CD14-positive monocyte (primary cell): Measurements from ENCODE around the gene C1RL. TPM values are rescaled to one million over a fixed set of nuclear protein-coding genes. Genes with fewer than 3 reads are reported as not detected.

Experiments
- DNase-seq, 3 donors: peaks; one replicate each; pipeline ENCODE4 v3.0.0-alpha.2; 2011 to 2022
- H2AFZ ChIP-seq: 2 replicates; pipeline ENCODE4 v1.6.0; 2012; ENCODE audit warnings: mild to moderate bottlenecking, low read depth, low read length, inconsistent platforms; ENCODE audit not compliant: insufficient read depth, poor library complexity, severe bottlenecking
- H3K27ac ChIP-seq, 2 donors: 1 replicate in 1 of 2; 2 replicates in 1 of 2; pipeline ENCODE4 v1.5.1; 2012 to 2013; ENCODE audit warnings: low read length in 2 of 2, control low read depth in 1 of 2, inconsistent platforms in 1 of 2, low read depth in 1 of 2, mild to moderate bottlenecking in 1 of 2
- H3K27me3 ChIP-seq, 2 donors: one replicate each; pipeline versions ENCODE4 v1.6.0 to v1.6.1; 2011 to 2013; ENCODE audit warnings: low read length in 2 of 2; ENCODE audit not compliant: control insufficient read depth in 2 of 2, insufficient read depth in 2 of 2
- H3K36me3 ChIP-seq, 2 donors: replicated peaks in 1 of 2; 1 replicate in 1 of 2; 2 replicates in 1 of 2; pipeline versions ENCODE4 v1.5.1 to v1.6.1; 2012 to 2013; ENCODE audit warnings: low read length in 2 of 2, control low read depth in 1 of 2, inconsistent platforms in 1 of 2, mild to moderate bottlenecking in 1 of 2; ENCODE audit not compliant: insufficient read depth in 2 of 2, control insufficient read depth in 1 of 2
- H3K4me1 ChIP-seq, 2 donors: 1 replicate in 1 of 2; 2 replicates in 1 of 2; pipeline versions ENCODE4 v1.5.1 to v1.6.1; 2012 to 2013; ENCODE audit warnings: low read length in 2 of 2, control low read depth in 1 of 2, inconsistent platforms in 1 of 2, mild to moderate bottlenecking in 1 of 2, moderate library complexity in 1 of 2; ENCODE audit not compliant: insufficient read depth in 2 of 2, control insufficient read depth in 1 of 2
- H3K4me2 ChIP-seq: replicated peaks from 2 replicates; pipeline ENCODE3; 2012; ENCODE audit warnings: low read length, moderate library complexity, mild to moderate bottlenecking; ENCODE audit not compliant: poor library complexity, severe bottlenecking; ENCODE audit errors: extremely low read depth
- H3K4me3 ChIP-seq, 3 experiments: fragments of 200-600 bp in 1 of 3; sonication (generic) in 1 of 3; replicated peaks in 1 of 3; 1 replicate in 2 of 3; 2 replicates in 1 of 3; pipeline ENCODE4 v1.5.1; 2011 to 2013; ENCODE audit warnings: low read length in 3 of 3, mild to moderate bottlenecking in 3 of 3, control low read depth in 2 of 3, low read depth in 2 of 3, inconsistent platforms in 1 of 3, moderate library complexity in 1 of 3
- H3K79me2 ChIP-seq: 2 replicates; pipeline ENCODE4 v1.6.0; 2012; ENCODE audit warnings: mild to moderate bottlenecking, control low read depth, inconsistent platforms, low read length, moderate library complexity; ENCODE audit not compliant: insufficient read depth
- H3K9ac ChIP-seq: 2 replicates; pipeline ENCODE4 v1.6.0; 2017; ENCODE audit warnings: low read length, mild to moderate bottlenecking; ENCODE audit not compliant: insufficient read depth, poor library complexity, severe bottlenecking
- H3K9me3 ChIP-seq, 2 donors: replicated peaks in 1 of 2; 1 replicate in 1 of 2; 2 replicates in 1 of 2; pipeline versions ENCODE4 v1.5.1 to v1.6.1; 2012 to 2013; ENCODE audit warnings: low read length in 2 of 2, control low read depth in 1 of 2; ENCODE audit not compliant: control insufficient read depth in 1 of 2, insufficient read depth in 1 of 2
- H4K20me1 ChIP-seq: 2 replicates; pipeline ENCODE4 v1.6.0; 2012; ENCODE audit warnings: mild to moderate bottlenecking, low read length, control low read depth, moderate library complexity; ENCODE audit not compliant: insufficient read depth
- H3K27ac Mint-ChIP-seq, 7 donors: one replicate each; pipeline ENCODE4 v1.8.0; 2020; ENCODE audit warnings: mild to moderate bottlenecking in 7 of 7, mixed read lengths in 7 of 7, moderate library complexity in 6 of 7, inconsistent platforms in 2 of 7
- H3K27me3 Mint-ChIP-seq, 3 donors: one replicate each; pipeline ENCODE4 v1.8.0; 2021 to 2022; ENCODE audit warnings: low read depth in 3 of 3, mild to moderate bottlenecking in 3 of 3, mixed read lengths in 3 of 3, moderate library complexity in 3 of 3, inconsistent platforms in 1 of 3
- H3K36me3 Mint-ChIP-seq, 2 donors: one replicate each; pipeline ENCODE4 v1.8.0; 2020; ENCODE audit warnings: mixed read lengths in 2 of 2, inconsistent platforms in 1 of 2, mild to moderate bottlenecking in 1 of 2
- H3K4me1 Mint-ChIP-seq: one replicate; pipeline ENCODE4 v1.8.0; 2020; ENCODE audit warnings: mild to moderate bottlenecking, mixed read lengths
- H3K4me3 Mint-ChIP-seq, 2 donors: one replicate each; pipeline ENCODE4 v1.8.0; 2020; ENCODE audit warnings: mild to moderate bottlenecking in 2 of 2, mixed read lengths in 2 of 2, moderate library complexity in 1 of 2
- H3K9me3 Mint-ChIP-seq, 7 donors: one replicate each; pipeline ENCODE4 v1.8.0; 2020 to 2022; ENCODE audit warnings: mixed read lengths in 7 of 7, mild to moderate bottlenecking in 6 of 7, moderate library complexity in 6 of 7, inconsistent platforms in 2 of 7
- WGBS: methylation state at CpG from one replicate; pipeline ENCODE4 v1.1.5; 2013; ENCODE audit warnings: missing lambda C conversion rate; ENCODE audit not compliant: insufficient coverage; 5-methylcytosine and 5-hydroxymethylcytosine counted together
- intact Hi-C, 2 donors: fragments of 100-400 bp; cut with micrococcal nuclease; formaldehyde crosslinking; loops; one replicate each; pipeline versions ENCODE4 v1.15.0 to v1.15.1; 2023
- polyA plus RNA-seq, 3 donors: library from polyadenylated mRNA; depleted of rRNA in 1 of 3; unstranded in 2 of 3; stranded (reverse) in 1 of 3; fragments of 300-500 nt in 2 of 3; fragments of >200 nt in 1 of 3; fragmentation: Illumina TruSeq in 2 of 3; gene quantifications; 1 replicate in 2 of 3; 2 replicates in 1 of 3; pipeline ENCODE4 v1.2.3, GENCODE V29; 2012 to 2021
- TF ChIP-seq, protein P1 (sequence below): fragments of 200-600 bp; IDR thresholded peaks from one replicate; pipeline ENCODE4 v1.8.0; 2022; ENCODE audit warnings: antibody characterized with exemption, mild to moderate bottlenecking

The C1RL gene
- polyA plus RNA-seq, 3 donors: 4.8 to 27.9 (median 5.6) TPM

DNA sequence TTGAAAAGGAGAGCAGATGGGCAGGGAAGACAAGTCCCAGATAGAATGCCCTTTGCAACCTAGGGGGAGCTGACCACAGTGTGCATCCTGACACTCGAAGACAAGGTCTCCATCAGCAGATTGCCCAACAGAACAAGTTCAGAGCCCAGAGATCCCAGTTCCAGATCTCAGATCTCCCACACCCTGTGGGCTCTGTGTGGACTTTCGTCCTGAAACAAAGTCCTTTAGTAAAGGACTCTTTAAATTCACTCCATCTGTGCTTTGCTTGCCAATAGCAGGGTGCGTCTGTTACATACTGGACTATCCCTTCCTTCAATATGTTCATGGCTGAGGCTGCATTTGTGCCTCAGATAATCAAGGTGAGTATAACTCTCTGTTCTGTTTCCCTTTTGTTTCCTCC, 8.7 kb upstream of the C1RL start:
- H3K4me1 ChIP-seq: peaks cover 4 to 8% of the 10 kb centered on the region in 2 donors
- TF ChIP-seq, protein P1, sequence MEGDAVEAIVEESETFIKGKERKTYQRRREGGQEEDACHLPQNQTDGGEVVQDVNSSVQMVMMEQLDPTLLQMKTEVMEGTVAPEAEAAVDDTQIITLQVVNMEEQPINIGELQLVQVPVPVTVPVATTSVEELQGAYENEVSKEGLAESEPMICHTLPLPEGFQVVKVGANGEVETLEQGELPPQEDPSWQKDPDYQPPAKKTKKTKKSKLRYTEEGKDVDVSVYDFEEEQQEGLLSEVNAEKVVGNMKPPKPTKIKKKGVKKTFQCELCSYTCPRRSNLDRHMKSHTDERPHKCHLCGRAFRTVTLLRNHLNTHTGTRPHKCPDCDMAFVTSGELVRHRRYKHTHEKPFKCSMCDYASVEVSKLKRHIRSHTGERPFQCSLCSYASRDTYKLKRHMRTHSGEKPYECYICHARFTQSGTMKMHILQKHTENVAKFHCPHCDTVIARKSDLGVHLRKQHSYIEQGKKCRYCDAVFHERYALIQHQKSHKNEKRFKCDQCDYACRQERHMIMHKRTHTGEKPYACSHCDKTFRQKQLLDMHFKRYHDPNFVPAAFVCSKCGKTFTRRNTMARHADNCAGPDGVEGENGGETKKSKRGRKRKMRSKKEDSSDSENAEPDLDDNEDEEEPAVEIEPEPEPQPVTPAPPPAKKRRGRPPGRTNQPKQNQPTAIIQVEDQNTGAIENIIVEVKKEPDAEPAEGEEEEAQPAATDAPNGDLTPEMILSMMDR: no peak
- H3K4me1 Mint-ChIP-seq: peaks cover 15% of the 10 kb centered on the region

DNA sequence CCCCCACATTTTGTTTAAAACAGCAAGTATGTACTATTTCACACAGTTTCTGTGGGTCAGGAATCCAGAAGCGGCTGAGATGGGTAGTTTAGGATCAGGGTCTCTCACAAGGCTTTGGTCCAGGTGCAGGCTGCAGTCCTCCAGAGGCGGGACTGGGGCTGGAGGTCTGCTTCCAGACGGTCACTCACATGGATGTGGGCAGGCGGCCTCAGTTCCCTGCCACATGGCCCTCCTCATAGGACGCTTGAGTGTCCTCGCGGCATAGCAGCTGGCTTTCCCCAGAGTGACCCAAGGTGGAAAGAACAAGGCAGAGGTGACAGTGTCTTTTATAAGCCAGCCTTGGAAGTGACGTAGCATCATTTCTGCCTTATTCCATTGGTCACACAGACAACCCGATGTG, 7.9 kb upstream of the C1RL start:
- Histone ChIP-seq H3K9me3 (no peaks in the 10 kb centered on the region), H2AFZ (no peak overlapping the region), H3K36me3 (peaks cover 0 to 7% of the 10 kb centered on the region in 2 donors), H4K20me1 (no peaks in the 10 kb centered on the region), H3K4me1 (peaks cover 4 to 8% of the 10 kb centered on the region in 2 donors), H3K9ac (no peak overlapping the region), H3K27me3 (no peaks in the 10 kb centered on the region), H3K4me2 (no peak overlapping the region), H3K27ac (no peak overlapping the region), H3K79me2 (no peaks in the 10 kb centered on the region), H3K4me3 (no peak overlapping the region)
- Mint-ChIP-seq H3K36me3 (peaks cover 38 to 42% of the 10 kb centered on the region in 2 donors), H3K4me1 (peaks cover 15% of the 10 kb centered on the region), H3K27me3 (peaks cover 0 to 2% (median 1%) of the 10 kb centered on the region in 3 donors), H3K27ac (no peak overlapping the region), H3K4me3 (no peak overlapping the region), H3K9me3 (peaks cover 3 to 9% (median 6%) of the 10 kb centered on the region in 7 donors)
- WGBS: 96% methylated on average over 7 of the region's 9 CpGs
- DNase-seq: no peak
- intact Hi-C loops: loop anchor here in 1 of 2 donors (10.0 kb wide), 1 partner anchor 92 kb away; no protein-coding TSS in a partner anchor
- TF ChIP-seq, protein P1: no peak

More for the DNA sequence above, 8.7 kb upstream of the C1RL start:
- Histone ChIP-seq H3K36me3 (peaks cover 0 to 7% of the 10 kb centered on the region in 2 donors), H3K9ac (no peak overlapping the region), H3K9me3 (no peaks in the 10 kb centered on the region), H3K4me3 (no peak overlapping the region), H2AFZ (no peak overlapping the region), H3K27ac (no peak overlapping the region), H3K4me2 (no peak overlapping the region), H3K27me3 (no peaks in the 10 kb centered on the region), H4K20me1 (no peaks in the 10 kb centered on the region), H3K79me2 (no peaks in the 10 kb centered on the region)
- no peak overlapping the region for H3K4me3 Mint-ChIP-seq
- no peak for DNase-seq
- peaks cover 38 to 45% of the 10 kb centered on the region in 2 donors for H3K36me3 Mint-ChIP-seq
- WGBS: 89% methylated on average over 2 of the region's 3 CpGs
- H3K9me3 Mint-ChIP-seq: peaks cover 3 to 9% (median 6%) of the 10 kb centered on the region in 7 donors
- no peak overlapping the region for H3K27ac Mint-ChIP-seq
- intact Hi-C loops: loop anchor here in 1 of 2 donors (10.0 kb wide), 1 partner anchor 93 kb away; no protein-coding TSS in a partner anchor
- peaks cover 0 to 2% (median 1%) of the 10 kb centered on the region in 3 donors for H3K27me3 Mint-ChIP-seq
